ENCODE measurements around the gene KCNMB4.

GRCh38 chr12:70355972-70356371 lies 10.1 kb upstream of the KCNMB4 start:
- TF ChIP-seq POLR2A (IDR thresholded peaks at IDR 0.05) (no peak), CTCF (IDR thresholded peaks at IDR 0.05) (no peak)
